HL-60 (cell line): Measurements from ENCODE around the gene PRKCE.

Experiments
- DNase-seq, 2 experiments: peaks; one replicate each; pipeline ENCODE4 v3.0.0-alpha.2; 2010 to 2020; ENCODE audit warnings: low read depth in 1 of 2, low spot score in 1 of 2
- H3K27ac ChIP-seq: fragments of 250-450 bp; sonication (Bioruptor Pico); replicated peaks from 2 replicates; pipeline ENCODE4 v1.5.1; 2020; ENCODE audit warnings: mild to moderate bottlenecking, moderate library complexity
- H3K27me3 ChIP-seq: fragments of 250-450 bp; sonication (Bioruptor Pico); 2 replicates; pipeline ENCODE4 v1.5.1; 2021; ENCODE audit warnings: mild to moderate bottlenecking, moderate library complexity; ENCODE audit not compliant: insufficient read depth, poor library complexity, severe bottlenecking
- H3K4me3 ChIP-seq: replicated peaks from 2 replicates; pipeline ENCODE4 v1.5.1; 2011; ENCODE audit warnings: mild to moderate bottlenecking, control low read depth, low read length; ENCODE audit not compliant: insufficient read depth
- GABPA ChIP-seq: IDR thresholded peaks from 2 replicates; pipeline ENCODE4 v1.6.1; 2012; ENCODE audit warnings: low read depth
- POLR2AphosphoS5 ChIP-seq: IDR thresholded peaks from 2 replicates; pipeline ENCODE4 v1.6.1; 2012; ENCODE audit warnings: low read depth
- SPI1 ChIP-seq: IDR thresholded peaks from 2 replicates; pipeline ENCODE4 v1.6.1; 2012; ENCODE audit warnings: low read depth, mild to moderate bottlenecking, borderline replicate concordance
- TF ChIP-seq, protein P1 (sequence below): IDR thresholded peaks from 2 replicates; pipeline ENCODE4 v1.6.1; 2012; ENCODE audit warnings: low read depth; ENCODE audit not compliant: insufficient replicate concordance
- TF ChIP-seq, protein P2 (sequence below): IDR thresholded peaks from one replicate; pipeline ENCODE4 v1.5.1; 2011; ENCODE audit warnings: low read length, control low read depth, inconsistent platforms; ENCODE audit not compliant: insufficient read depth

Gene PRKCE

DNA sequence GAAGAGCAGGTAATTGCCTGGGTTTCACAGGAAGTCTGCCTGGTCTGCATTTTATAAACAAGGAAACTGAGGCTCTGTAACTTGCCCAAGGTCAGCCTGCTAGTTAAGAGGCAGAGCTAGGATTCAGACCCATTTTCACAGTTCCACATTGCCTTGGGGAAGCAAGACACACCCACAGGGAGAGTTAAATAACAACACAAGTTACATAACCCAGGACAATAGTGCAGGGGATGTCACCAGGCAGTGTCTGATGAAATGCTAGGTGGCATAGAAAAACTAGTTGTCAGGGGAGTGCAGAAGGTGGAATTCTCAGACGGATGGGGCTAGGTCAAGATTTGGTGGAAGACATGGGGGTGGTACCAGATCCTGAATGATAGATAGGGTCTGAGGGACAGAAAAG is 69.7 kb downstream of the PRKCE start:
- H3K4me3 ChIP-seq = no peak overlapping the region
- DNase-seq = no peak
- TF ChIP-seq, protein P1, sequence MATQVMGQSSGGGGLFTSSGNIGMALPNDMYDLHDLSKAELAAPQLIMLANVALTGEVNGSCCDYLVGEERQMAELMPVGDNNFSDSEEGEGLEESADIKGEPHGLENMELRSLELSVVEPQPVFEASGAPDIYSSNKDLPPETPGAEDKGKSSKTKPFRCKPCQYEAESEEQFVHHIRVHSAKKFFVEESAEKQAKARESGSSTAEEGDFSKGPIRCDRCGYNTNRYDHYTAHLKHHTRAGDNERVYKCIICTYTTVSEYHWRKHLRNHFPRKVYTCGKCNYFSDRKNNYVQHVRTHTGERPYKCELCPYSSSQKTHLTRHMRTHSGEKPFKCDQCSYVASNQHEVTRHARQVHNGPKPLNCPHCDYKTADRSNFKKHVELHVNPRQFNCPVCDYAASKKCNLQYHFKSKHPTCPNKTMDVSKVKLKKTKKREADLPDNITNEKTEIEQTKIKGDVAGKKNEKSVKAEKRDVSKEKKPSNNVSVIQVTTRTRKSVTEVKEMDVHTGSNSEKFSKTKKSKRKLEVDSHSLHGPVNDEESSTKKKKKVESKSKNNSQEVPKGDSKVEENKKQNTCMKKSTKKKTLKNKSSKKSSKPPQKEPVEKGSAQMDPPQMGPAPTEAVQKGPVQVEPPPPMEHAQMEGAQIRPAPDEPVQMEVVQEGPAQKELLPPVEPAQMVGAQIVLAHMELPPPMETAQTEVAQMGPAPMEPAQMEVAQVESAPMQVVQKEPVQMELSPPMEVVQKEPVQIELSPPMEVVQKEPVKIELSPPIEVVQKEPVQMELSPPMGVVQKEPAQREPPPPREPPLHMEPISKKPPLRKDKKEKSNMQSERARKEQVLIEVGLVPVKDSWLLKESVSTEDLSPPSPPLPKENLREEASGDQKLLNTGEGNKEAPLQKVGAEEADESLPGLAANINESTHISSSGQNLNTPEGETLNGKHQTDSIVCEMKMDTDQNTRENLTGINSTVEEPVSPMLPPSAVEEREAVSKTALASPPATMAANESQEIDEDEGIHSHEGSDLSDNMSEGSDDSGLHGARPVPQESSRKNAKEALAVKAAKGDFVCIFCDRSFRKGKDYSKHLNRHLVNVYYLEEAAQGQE = no peak
- TF ChIP-seq POLR2AphosphoS5 = no peak
- TF ChIP-seq, protein P2, sequence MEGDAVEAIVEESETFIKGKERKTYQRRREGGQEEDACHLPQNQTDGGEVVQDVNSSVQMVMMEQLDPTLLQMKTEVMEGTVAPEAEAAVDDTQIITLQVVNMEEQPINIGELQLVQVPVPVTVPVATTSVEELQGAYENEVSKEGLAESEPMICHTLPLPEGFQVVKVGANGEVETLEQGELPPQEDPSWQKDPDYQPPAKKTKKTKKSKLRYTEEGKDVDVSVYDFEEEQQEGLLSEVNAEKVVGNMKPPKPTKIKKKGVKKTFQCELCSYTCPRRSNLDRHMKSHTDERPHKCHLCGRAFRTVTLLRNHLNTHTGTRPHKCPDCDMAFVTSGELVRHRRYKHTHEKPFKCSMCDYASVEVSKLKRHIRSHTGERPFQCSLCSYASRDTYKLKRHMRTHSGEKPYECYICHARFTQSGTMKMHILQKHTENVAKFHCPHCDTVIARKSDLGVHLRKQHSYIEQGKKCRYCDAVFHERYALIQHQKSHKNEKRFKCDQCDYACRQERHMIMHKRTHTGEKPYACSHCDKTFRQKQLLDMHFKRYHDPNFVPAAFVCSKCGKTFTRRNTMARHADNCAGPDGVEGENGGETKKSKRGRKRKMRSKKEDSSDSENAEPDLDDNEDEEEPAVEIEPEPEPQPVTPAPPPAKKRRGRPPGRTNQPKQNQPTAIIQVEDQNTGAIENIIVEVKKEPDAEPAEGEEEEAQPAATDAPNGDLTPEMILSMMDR = no peak

DNA sequence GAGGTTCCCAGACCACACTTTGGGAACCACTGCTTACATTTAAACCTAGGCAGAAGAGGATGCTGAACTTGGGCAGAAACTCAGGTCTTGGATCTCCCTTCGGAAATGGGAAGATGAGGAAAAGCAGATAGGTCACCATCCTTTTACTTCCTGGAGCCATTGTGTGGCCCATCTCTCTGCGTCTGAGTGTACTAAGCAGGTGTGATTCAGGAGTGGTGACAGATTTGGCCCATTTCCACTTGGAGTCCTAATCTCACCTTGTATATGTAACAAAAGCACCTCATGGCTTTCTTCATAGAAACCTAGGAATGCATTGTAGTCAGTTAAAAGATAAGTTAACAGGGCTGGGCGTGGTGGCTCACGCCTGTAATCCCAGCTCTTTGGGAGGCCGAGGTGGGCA is 71.0 kb downstream of the PRKCE start:
- Histone ChIP-seq H3K27me3 (no peaks in the 10 kb centered on the region), H3K27ac (no peak overlapping the region), H3K4me3 (no peak overlapping the region)
- DNase-seq = no peak
- TF ChIP-seq GABPA (no peak), SPI1 (no peak), POLR2AphosphoS5 (no peak)
- TF ChIP-seq, protein P1 = no peak
- TF ChIP-seq, protein P2 = no peak

More for the DNA sequence above, 69.7 kb downstream of the PRKCE start:
- no peaks in the 10 kb centered on the region for H3K27me3 ChIP-seq
- H3K27ac ChIP-seq = no peak overlapping the region

DNA sequence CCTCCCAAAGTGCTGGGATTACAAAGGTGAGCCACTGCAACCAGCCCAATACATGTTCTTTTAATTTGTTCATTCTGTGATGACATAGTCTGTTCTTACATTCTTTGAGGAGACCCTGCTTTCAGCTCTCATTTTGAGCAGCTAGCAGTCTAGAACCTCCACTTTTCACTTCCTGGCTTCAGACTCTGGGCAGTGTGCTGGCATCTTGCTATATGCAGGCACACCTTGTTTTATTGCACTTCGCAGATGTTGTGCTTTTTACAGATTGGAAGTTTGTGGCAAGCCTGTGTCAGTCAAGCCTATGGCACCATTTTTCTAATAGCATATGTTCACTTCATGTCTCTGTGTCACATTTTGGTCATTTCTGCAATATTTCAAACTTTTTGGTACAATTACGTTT is 72.4 kb downstream of the PRKCE start:
- TF ChIP-seq, protein P2 = no peak
- TF ChIP-seq GABPA = no peak
- no peak for TF ChIP-seq SPI1
- TF ChIP-seq POLR2AphosphoS5 = no peak
- TF ChIP-seq, protein P1 = no peak
- no peaks in the 10 kb centered on the region for H3K27me3 ChIP-seq
- DNase-seq = no peak
- no peak overlapping the region for H3K4me3 ChIP-seq
- H3K27ac ChIP-seq = no peak overlapping the region
